Trophoblast cell (in vitro differentiated cells and primary cell): ENCODE data around the gene TRIM17. TPM values are rescaled to one million over a fixed set of nuclear protein-coding genes. Genes with fewer than 3 reads are reported as not detected.
A peak's percentile ranks its signal among the peaks of the same experiment; 100 is the strongest.

ENCODE experiments used
- DNase-seq, 2 donors: peaks; one replicate each; pipeline ENCODE4 v3.0.0-alpha.2; 2016
- H2AFZ ChIP-seq: 2 replicates; pipeline ENCODE4 v1.6.1; 2013; ENCODE audit warnings: low read length, moderate library complexity, mild to moderate bottlenecking; ENCODE audit not compliant: insufficient read depth, poor library complexity
- H2AK5ac ChIP-seq: 2 replicates; pipeline ENCODE4 v1.6.1; 2013; ENCODE audit warnings: mild to moderate bottlenecking, low read length
- H2BK120ac ChIP-seq: 2 replicates; pipeline ENCODE4 v1.6.1; 2013; ENCODE audit warnings: low read length, mild to moderate bottlenecking, moderate library complexity; ENCODE audit not compliant: insufficient read depth, poor library complexity
- H2BK12ac ChIP-seq: 2 replicates; pipeline ENCODE4 v1.6.1; 2013; ENCODE audit warnings: mild to moderate bottlenecking, low read length, moderate library complexity
- H2BK5ac ChIP-seq: 2 replicates; pipeline ENCODE4 v1.6.1; 2013; ENCODE audit warnings: low read length, low read depth, moderate library complexity, mild to moderate bottlenecking; ENCODE audit not compliant: poor library complexity
- H3K14ac ChIP-seq: 2 replicates; pipeline ENCODE4 v1.6.1; 2013; ENCODE audit warnings: mild to moderate bottlenecking, low read length
- H3K18ac ChIP-seq: 2 replicates; pipeline ENCODE4 v1.6.1; 2013; ENCODE audit warnings: mild to moderate bottlenecking, low read length
- H3K23ac ChIP-seq: 2 replicates; pipeline ENCODE4 v1.6.1; 2013; ENCODE audit warnings: low read length
- H3K27ac ChIP-seq: 2 replicates; pipeline ENCODE4 v1.5.1; 2013; ENCODE audit warnings: low read depth, mild to moderate bottlenecking, inconsistent platforms, low read length, moderate library complexity
- H3K27me3 ChIP-seq: 2 replicates; pipeline ENCODE4 v1.6.1; 2013; ENCODE audit warnings: inconsistent platforms, mild to moderate bottlenecking, low read length, moderate library complexity; ENCODE audit not compliant: insufficient read depth
- H3K36me3 ChIP-seq, 2 experiments: 1 replicate in 1 of 2; 2 replicates in 1 of 2; pipeline ENCODE4 v1.6.1; 2013; ENCODE audit warnings: low read length in 2 of 2, mild to moderate bottlenecking in 2 of 2, moderate library complexity in 1 of 2; ENCODE audit not compliant: insufficient read depth in 2 of 2, control insufficient read depth in 1 of 2
- H3K4ac ChIP-seq: 2 replicates; pipeline ENCODE4 v1.6.1; 2013; ENCODE audit warnings: low read depth, mild to moderate bottlenecking, low read length, moderate library complexity
- H3K4me1 ChIP-seq, 2 experiments: 1 replicate in 1 of 2; 2 replicates in 1 of 2; pipeline ENCODE4 v1.6.1; 2013; ENCODE audit warnings: low read length in 2 of 2, mild to moderate bottlenecking in 2 of 2, moderate library complexity in 1 of 2; ENCODE audit not compliant: insufficient read depth in 2 of 2, control insufficient read depth in 1 of 2
- H3K4me2 ChIP-seq: 2 replicates; pipeline ENCODE4 v1.6.1; 2013; ENCODE audit warnings: inconsistent platforms, mild to moderate bottlenecking, low read length, moderate library complexity
- H3K4me3 ChIP-seq: 2 replicates; pipeline ENCODE4 v1.5.1; 2013; ENCODE audit warnings: mild to moderate bottlenecking, low read depth, low read length, inconsistent platforms
- H3K79me1 ChIP-seq: one replicate; pipeline ENCODE4 v1.6.1; 2013; ENCODE audit warnings: low read length
- H3K79me2 ChIP-seq: 2 replicates; pipeline ENCODE4 v1.6.1; 2013; ENCODE audit warnings: low read length, mild to moderate bottlenecking; ENCODE audit not compliant: control insufficient read depth, insufficient read depth, poor library complexity
- H3K9ac ChIP-seq: 2 replicates; pipeline ENCODE4 v1.6.1; 2013; ENCODE audit warnings: mild to moderate bottlenecking, low read length
- H3K9me3 ChIP-seq: 2 replicates; pipeline ENCODE4 v1.6.1; 2013; ENCODE audit warnings: low read depth, mild to moderate bottlenecking, control low read depth, inconsistent platforms, low read length; ENCODE audit not compliant: insufficient read depth
- H4K12ac ChIP-seq: 2 replicates; pipeline ENCODE4 v1.6.1; 2013; ENCODE audit warnings: low read depth, mild to moderate bottlenecking, low read length, moderate library complexity
- H4K8ac ChIP-seq: 2 replicates; pipeline ENCODE4 v1.6.1; 2013; ENCODE audit warnings: low read depth, mild to moderate bottlenecking, low read length, moderate library complexity
- H4K91ac ChIP-seq: one replicate; pipeline ENCODE4 v1.6.1; 2013; ENCODE audit warnings: low read depth, mild to moderate bottlenecking, low read length, moderate library complexity
- WGBS: extraction: QIAGEN DNeasy Blood & Tissue Kit; methylation state at CpG from one replicate; pipeline ENCODE4 v1.1.7; 2013; ENCODE audit warnings: missing lambda C conversion rate; ENCODE audit not compliant: insufficient read length, insufficient coverage; ENCODE audit errors: extremely low coverage; 5-methylcytosine and 5-hydroxymethylcytosine counted together
- polyA plus RNA-seq: library from polyadenylated mRNA; stranded (reverse); fragments of 200-250 nt; gene quantifications from 2 replicates; pipeline ENCODE4 v1.2.3, GENCODE V29; 2013

Gene TRIM17, protein sequence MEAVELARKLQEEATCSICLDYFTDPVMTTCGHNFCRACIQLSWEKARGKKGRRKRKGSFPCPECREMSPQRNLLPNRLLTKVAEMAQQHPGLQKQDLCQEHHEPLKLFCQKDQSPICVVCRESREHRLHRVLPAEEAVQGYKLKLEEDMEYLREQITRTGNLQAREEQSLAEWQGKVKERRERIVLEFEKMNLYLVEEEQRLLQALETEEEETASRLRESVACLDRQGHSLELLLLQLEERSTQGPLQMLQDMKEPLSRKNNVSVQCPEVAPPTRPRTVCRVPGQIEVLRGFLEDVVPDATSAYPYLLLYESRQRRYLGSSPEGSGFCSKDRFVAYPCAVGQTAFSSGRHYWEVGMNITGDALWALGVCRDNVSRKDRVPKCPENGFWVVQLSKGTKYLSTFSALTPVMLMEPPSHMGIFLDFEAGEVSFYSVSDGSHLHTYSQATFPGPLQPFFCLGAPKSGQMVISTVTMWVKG
- polyA plus RNA-seq, result 10.5 and 10.6 TPM in 2 replicates

DNA sequence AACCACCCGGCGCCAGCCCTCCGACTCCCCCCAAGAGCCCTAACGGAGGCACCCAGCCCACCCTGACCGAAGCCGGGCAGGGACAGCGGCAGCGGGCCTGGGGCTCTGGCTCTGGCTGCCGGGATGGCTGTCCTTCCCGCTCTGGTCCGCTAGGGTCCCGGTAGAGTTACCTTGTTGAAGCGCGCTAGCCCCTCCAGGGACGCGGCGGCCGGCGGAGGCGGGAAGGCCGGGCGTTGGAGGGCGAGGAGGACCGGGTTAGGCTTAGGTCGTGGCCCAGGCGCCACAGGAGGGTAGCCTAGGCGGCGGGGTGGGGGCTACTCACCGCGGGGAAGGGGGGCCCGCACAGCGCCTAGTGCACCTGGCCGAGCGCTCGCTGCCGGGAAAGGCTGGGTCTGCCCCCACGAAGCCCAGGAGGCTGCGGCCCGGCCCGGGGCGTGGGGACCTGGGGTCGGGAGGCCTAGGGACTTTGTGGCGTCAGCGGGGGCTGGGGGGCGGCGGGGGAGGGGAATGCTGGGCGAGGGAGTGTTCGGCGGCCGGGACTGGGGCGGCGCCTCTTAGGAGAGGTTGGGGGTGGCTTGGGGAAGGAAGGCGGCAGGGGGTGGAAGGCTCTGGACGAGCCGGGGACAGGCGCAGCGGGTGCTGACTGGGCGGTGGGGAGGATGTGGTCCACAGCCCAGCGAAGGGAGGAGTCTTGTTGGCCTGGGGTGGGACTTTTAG is at the start of gene TRIM17:
TSS of gene TRIM17 (minus strand) at position 645 of the 717 bp plus-strand sequence. CDS start 1,789 bp downstream, outside the sequence.
- Histone ChIP-seq H2AFZ (peak within 1 kb of the TSS; percentile 50), H4K91ac (peak within 1 kb of the TSS; percentile 82), H4K12ac (peak within 1 kb of the TSS; percentile 67), H3K36me3 (peaks cover 15 to 19% of the 10 kb centered on the region in 2 experiments), H2BK5ac (peak within 1 kb of the TSS; percentile 24), H3K14ac (peak within 1 kb of the TSS; percentile 73), H3K18ac (peak within 1 kb of the TSS; percentile 81), H4K8ac (peak within 1 kb of the TSS; percentile 80), H2BK12ac (peak within 1 kb of the TSS; percentile 70), H3K23ac (peak within 1 kb of the TSS; percentile 19), H3K27me3 (no peaks in the 10 kb centered on the region), H2AK5ac (peak within 1 kb of the TSS; percentile 73), H3K4me1 (peaks cover 31 to 33% of the 10 kb centered on the region in 2 experiments), H3K4me3 (peak within 1 kb of the TSS; percentile 66), H3K79me2 (peaks cover 7% of the 10 kb centered on the region), H3K9ac (peak within 1 kb of the TSS; percentile 76), H2BK120ac (peak within 1 kb of the TSS; percentile 75), H3K4ac (peak within 1 kb of the TSS; percentile 72), H3K79me1 (peaks cover 18% of the 10 kb centered on the region), H3K4me2 (peak within 1 kb of the TSS; percentile 80), H3K9me3 (peaks cover 4% of the 10 kb centered on the region), H3K27ac (peak within 1 kb of the TSS; percentile 54)
- DNase-seq, result peak in 1 of 2 donors; percentile 48
- WGBS, result no CpG with 5 or more reads among the region's 59 CpGs

DNA sequence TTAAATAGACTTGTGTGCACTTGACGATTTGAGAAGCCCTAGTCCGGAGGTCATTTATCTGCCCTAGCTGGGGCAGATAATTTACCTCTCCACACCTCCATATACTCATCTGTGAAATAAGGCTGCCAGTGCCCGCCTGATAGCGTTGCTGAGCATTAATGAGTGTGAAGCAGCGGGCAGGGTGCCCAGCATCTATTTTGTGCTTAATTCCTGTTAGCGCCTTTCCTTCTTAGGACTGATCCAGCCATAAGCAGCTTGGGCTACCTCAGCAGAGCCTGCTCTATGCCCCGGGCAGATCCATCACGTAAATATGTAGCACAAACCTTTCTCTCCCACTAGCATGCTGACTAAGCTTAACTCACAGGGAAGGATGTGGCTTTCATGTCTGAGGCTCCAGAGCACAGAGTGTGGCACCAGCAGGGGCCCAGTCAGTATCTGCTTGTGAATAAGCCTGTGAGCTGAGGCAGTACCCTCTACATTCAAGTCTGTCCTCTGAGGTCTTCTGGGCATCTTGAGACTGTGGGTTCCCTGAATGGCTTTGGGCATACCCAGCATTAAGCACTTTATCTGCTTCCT is 49.0 kb upstream of the TRIM17 start:
- H2AK5ac ChIP-seq, result no peak overlapping the region

DNA sequence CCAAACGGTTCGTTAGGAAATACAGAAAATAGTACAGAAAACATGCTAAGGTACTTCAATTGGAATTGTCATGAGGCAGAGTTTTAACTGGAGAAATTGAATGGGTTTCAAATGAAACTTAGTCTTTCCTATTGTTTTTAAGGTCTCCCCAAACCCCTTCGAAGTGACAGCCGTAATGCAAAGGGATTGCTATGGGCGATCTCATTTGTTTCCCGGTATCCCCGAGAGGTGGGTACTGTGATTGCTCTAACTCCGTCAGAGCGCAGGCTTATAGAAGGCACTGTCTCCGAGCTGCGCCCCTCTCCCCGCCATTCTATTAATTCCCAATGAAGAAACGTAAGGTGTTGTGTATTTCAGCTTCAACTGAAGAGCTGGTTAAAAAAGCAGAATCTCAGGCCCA is 48.5 kb upstream of the TRIM17 start:
- no peak for DNase-seq
- Histone ChIP-seq H3K18ac (no peak overlapping the region), H3K4me2 (no peak overlapping the region), H4K91ac (no peak overlapping the region), H2AFZ (no peak overlapping the region), H4K12ac (no peak overlapping the region), H3K79me1 (no peaks in the 10 kb centered on the region), H4K8ac (no peak overlapping the region), H2BK12ac (no peak overlapping the region), H3K4ac (no peak overlapping the region), H3K9ac (no peak overlapping the region), H3K14ac (no peak overlapping the region), H3K36me3 (no peaks in the 10 kb centered on the region), H3K4me3 (no peak overlapping the region), H2BK120ac (no peak overlapping the region), H3K9me3 (peaks cover 5% of the 10 kb centered on the region), H3K79me2 (no peaks in the 10 kb centered on the region), H3K23ac (no peak overlapping the region), H3K27me3 (peaks cover 32% of the 10 kb centered on the region), H3K27ac (no peak overlapping the region), H2BK5ac (no peak overlapping the region), H3K4me1 (peaks cover 4 to 7% of the 10 kb centered on the region in 2 experiments), H2AK5ac (no peak overlapping the region)
- no CpG with 5 or more reads among the region's 13 CpGs for WGBS

More for the DNA sequence above, 49.0 kb upstream of the TRIM17 start:
- Histone ChIP-seq H4K91ac (no peak overlapping the region), H2AFZ (no peak overlapping the region), H3K9me3 (peaks cover 5% of the 10 kb centered on the region), H3K14ac (no peak overlapping the region), H3K23ac (no peak overlapping the region), H3K27me3 (peaks cover 32% of the 10 kb centered on the region), H3K4me1 (peaks cover 4 to 7% of the 10 kb centered on the region in 2 experiments), H3K18ac (no peak overlapping the region), H3K27ac (no peak overlapping the region), H2BK5ac (no peak overlapping the region), H3K4me3 (no peak overlapping the region), H4K8ac (no peak overlapping the region), H3K79me2 (no peaks in the 10 kb centered on the region), H2BK12ac (no peak overlapping the region), H3K4ac (no peak overlapping the region), H3K36me3 (no peaks in the 10 kb centered on the region), H3K4me2 (no peak overlapping the region), H3K9ac (peak overlapping the region; percentile 65), H4K12ac (no peak overlapping the region), H3K79me1 (no peaks in the 10 kb centered on the region), H2BK120ac (no peak overlapping the region)
- WGBS, result no CpG with 5 or more reads among the region's 8 CpGs
- no peak for DNase-seq

DNA sequence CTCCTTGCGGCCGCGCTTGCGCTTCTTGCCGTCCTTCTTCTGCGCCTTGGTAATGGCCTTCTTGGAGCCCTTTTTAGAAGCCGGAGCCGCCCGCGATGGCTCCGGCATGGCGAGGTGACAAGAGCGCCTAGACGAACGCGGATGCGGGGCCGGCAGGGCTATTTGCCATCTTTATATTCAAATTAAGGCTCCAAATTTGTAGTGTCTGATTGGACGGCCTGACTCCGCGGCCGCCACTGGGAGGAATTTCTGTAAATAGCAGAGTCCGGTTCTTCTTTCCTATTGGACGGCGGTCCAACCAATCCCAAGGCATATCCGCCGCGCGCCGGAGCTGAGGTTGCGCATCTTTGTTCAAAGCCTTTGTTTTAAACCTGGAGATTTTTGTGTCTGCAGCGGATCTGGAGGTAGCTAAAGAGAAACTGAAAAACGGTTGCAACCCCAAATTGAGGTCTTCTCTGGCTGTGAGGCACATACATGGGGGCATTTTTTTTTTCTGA is 47.9 kb upstream of the TRIM17 start:
- Histone ChIP-seq H3K23ac (no peak overlapping the region), H4K12ac (no peak overlapping the region), H3K4ac (no peak overlapping the region), H3K79me1 (no peaks in the 10 kb centered on the region), H3K27ac (no peak overlapping the region), H2BK5ac (no peak overlapping the region), H2AK5ac (no peak overlapping the region), H3K9me3 (peaks cover 5% of the 10 kb centered on the region), H2BK120ac (no peak overlapping the region), H3K9ac (no peak overlapping the region), H3K79me2 (no peaks in the 10 kb centered on the region), H4K8ac (no peak overlapping the region), H2BK12ac (no peak overlapping the region), H2AFZ (no peak overlapping the region), H4K91ac (no peak overlapping the region), H3K18ac (no peak overlapping the region), H3K4me1 (peaks cover 4 to 7% of the 10 kb centered on the region in 2 experiments), H3K36me3 (no peaks in the 10 kb centered on the region), H3K4me2 (peak overlapping the region; percentile 44), H3K27me3 (peaks cover 28% of the 10 kb centered on the region), H3K14ac (no peak overlapping the region), H3K4me3 (no peak overlapping the region)
- WGBS, result no CpG with 5 or more reads among the region's 33 CpGs
- DNase-seq, result peak in 1 of 2 donors; percentile 61
